K562 (cell line): ENCODE measurements around the gene ETHE1.

Experiments
- BRCA1 ChIP-seq, 2 experiments: fragments of 450-650 bp in 1 of 2; sonication (generic) in 1 of 2; formaldehyde crosslinking in 1 of 2; IDR thresholded peaks; 2 replicates each; pipeline versions ENCODE4 v1.5.0 to v1.6.1; 2017 to 2020; ENCODE audit warnings: mild to moderate bottlenecking in 1 of 2, missing genetic modification reagents in 1 of 2
- MED1 ChIP-seq: sonication (generic); formaldehyde crosslinking; IDR thresholded peaks from 2 replicates; pipeline ENCODE4 v1.8.1; 2023; ENCODE audit warnings: missing genetic modification reagents, borderline replicate concordance
- MYC ChIP-seq, 2 experiments: fragments of 250-450 bp in 1 of 2; sonication (Bioruptor Pico) in 1 of 2; IDR thresholded peaks; 2 replicates each; pipeline versions ENCODE4 v1.5.1 to v1.6.1; 2012 to 2021; ENCODE audit warnings: low read depth in 2 of 2, borderline replicate concordance in 1 of 2, improper control_type of control experiment in 1 of 2, low read length in 1 of 2, mild to moderate bottlenecking in 1 of 2, moderate library complexity in 1 of 2
- PKNOX1 ChIP-seq: fragments of 450-650 bp; IDR thresholded peaks from 2 replicates; pipeline ENCODE4 v1.6.1; 2016
- POLR2A ChIP-seq: fragments of 450-650 bp; conservative IDR thresholded peaks from 2 replicates; pipeline ENCODE4 v1.6.1; 2016
- POLR2AphosphoS2 ChIP-seq: IDR thresholded peaks from 2 replicates; pipeline ENCODE4 v1.6.1; 2012; ENCODE audit warnings: low read length, improper control_type of control experiment
- SAP30 ChIP-seq: fragments of 200-600 bp; sonication (generic); IDR thresholded peaks from 2 replicates; pipeline ENCODE4 v1.6.1; 2012; ENCODE audit warnings: borderline replicate concordance, low read depth, mild to moderate bottlenecking, moderate library complexity, low read length, control low read depth, inconsistent platforms; ENCODE audit not compliant: insufficient read depth, poor library complexity, severe bottlenecking
- TAF15 ChIP-seq: fragments of 200-400 bp; formaldehyde crosslinking; IDR thresholded peaks from 2 replicates; pipeline ENCODE4 v1.6.1; 2017; ENCODE audit warnings: mild to moderate bottlenecking, low read depth, low read length, moderate library complexity
- ZNF12 ChIP-seq: sonication (generic); formaldehyde crosslinking; IDR thresholded peaks from 2 replicates; pipeline ENCODE4 v1.4.0; 2020; ENCODE audit warnings: mild to moderate bottlenecking, missing genetic modification reagents
- ZNF780A ChIP-seq: fragments of 250-450 bp; sonication (Bioruptor Pico); IDR thresholded peaks from 2 replicates; pipeline ENCODE4 v1.5.0; 2021; ENCODE audit warnings: mild to moderate bottlenecking
- TF ChIP-seq, protein P1 (sequence below): fragments of 450-650 bp; IDR thresholded peaks from 2 replicates; pipeline ENCODE4 v1.6.1; 2018; ENCODE audit not compliant: partially characterized antibody
- TF ChIP-seq, protein P2 (sequence below): sonication (generic); formaldehyde crosslinking; IDR thresholded peaks from 2 replicates; pipeline ENCODE4 v1.8.1; 2023; ENCODE audit warnings: mild to moderate bottlenecking, missing genetic modification reagents, moderate library complexity

DNA sequence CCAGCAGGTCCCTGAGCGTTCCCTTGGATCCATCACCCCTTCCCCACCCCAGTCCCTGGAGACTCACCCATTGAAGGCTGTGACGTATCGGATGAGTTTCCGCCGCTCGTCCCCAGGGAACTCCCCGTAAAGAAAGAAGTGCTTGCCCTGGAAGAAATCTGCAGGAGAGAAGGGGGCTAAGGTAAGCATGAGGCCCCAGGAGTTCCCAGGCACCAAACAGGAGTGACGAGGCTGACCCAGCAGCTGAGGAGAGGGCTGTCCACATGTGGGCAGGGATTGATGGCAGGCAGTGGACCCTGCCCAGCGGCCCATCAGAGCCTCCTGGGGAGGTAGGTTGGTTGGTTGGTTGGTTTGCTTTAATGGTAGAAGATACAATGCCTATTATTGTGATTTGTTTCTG lies 17.1 kb upstream of the ETHE1 start:
- no peak for TF ChIP-seq ZNF12
- no peak for TF ChIP-seq TAF15
- TF ChIP-seq, protein P1, sequence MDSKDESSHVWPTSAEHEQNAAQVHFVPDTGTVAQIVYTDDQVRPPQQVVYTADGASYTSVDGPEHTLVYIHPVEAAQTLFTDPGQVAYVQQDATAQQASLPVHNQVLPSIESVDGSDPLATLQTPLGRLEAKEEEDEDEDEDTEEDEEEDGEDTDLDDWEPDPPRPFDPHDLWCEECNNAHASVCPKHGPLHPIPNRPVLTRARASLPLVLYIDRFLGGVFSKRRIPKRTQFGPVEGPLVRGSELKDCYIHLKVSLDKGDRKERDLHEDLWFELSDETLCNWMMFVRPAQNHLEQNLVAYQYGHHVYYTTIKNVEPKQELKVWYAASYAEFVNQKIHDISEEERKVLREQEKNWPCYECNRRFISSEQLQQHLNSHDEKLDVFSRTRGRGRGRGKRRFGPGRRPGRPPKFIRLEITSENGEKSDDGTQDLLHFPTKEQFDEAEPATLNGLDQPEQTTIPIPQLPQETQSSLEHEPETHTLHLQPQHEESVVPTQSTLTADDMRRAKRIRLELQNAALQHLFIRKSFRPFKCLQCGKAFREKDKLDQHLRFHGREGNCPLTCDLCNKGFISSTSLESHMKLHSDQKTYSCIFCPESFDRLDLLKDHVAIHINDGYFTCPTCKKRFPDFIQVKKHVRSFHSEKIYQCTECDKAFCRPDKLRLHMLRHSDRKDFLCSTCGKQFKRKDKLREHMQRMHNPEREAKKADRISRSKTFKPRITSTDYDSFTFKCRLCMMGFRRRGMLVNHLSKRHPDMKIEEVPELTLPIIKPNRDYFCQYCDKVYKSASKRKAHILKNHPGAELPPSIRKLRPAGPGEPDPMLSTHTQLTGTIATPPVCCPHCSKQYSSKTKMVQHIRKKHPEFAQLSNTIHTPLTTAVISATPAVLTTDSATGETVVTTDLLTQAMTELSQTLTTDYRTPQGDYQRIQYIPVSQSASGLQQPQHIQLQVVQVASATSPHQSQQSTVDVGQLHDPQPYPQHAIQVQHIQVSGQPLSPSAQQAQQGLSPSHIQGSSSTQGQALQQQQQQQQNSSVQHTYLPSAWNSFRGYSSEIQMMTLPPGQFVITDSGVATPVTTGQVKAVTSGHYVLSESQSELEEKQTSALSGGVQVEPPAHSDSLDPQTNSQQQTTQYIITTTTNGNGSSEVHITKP = no peak
- no peak for TF ChIP-seq POLR2A
- TF ChIP-seq ZNF780A (CRISPR knock-in tag) = no peak
- TF ChIP-seq, protein P2, sequence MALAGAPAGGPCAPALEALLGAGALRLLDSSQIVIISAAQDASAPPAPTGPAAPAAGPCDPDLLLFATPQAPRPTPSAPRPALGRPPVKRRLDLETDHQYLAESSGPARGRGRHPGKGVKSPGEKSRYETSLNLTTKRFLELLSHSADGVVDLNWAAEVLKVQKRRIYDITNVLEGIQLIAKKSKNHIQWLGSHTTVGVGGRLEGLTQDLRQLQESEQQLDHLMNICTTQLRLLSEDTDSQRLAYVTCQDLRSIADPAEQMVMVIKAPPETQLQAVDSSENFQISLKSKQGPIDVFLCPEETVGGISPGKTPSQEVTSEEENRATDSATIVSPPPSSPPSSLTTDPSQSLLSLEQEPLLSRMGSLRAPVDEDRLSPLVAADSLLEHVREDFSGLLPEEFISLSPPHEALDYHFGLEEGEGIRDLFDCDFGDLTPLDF = no peak
- TF ChIP-seq POLR2AphosphoS2 = no peak
- TF ChIP-seq BRCA1 (IDR thresholded peaks at IDR 0.05) = no peak
- no peak for TF ChIP-seq BRCA1 (CRISPR knock-in tag; IDR thresholded peaks at IDR 0.05)
- TF ChIP-seq MED1 = no peak
- TF ChIP-seq PKNOX1 = no peak
- TF ChIP-seq MYC (IDR thresholded peaks at IDR 0.05; ENCODE audit: low read depth, low read length) = no peak
- no peak for TF ChIP-seq MYC (CRISPR knock-in tag; IDR thresholded peaks at IDR 0.05; ENCODE audit: borderline replicate concordance, low read depth)
- TF ChIP-seq SAP30 = no peak
